ENCODE measurements around the gene TSPAN9.

DNA sequence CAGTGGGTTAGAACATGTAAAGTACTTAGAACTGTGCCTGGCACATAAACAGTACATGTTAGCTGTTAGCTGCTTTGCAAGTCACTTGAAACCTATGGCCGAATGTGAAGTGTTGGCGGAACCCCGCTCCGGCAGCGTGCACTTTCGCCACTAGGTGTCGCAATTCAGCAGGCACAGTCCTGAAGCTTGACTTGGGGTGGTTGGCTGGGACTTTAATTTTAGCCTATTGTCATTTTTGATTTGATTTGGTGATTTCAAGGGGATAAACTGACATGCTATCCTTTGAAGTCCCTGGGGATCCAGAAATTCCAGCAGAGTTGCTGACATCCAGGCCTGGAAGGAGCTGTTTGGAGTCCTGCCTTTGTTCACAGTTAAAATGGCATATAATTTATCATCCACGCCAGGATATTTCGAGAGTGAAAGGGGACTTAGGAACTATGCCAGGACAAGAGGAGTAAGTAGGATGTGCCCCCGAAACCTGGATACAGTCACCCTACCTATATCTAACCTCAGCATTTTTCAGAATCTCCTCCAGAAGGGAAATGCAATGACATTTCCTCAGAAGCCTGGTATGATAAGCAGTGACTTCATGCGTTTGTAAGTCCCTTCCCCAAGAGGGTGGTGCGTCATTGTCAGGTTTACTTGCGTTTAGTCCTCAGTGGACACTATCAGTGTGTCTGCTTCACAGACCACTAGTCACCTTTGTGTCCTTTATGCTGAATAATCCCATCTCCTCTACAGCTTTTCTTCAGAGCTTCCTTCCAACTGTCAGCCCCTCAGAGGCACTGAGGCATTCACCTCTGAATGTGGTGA lies 3.5 kb upstream of the TSPAN9 start:
- TF ChIP-seq, protein P1, sequence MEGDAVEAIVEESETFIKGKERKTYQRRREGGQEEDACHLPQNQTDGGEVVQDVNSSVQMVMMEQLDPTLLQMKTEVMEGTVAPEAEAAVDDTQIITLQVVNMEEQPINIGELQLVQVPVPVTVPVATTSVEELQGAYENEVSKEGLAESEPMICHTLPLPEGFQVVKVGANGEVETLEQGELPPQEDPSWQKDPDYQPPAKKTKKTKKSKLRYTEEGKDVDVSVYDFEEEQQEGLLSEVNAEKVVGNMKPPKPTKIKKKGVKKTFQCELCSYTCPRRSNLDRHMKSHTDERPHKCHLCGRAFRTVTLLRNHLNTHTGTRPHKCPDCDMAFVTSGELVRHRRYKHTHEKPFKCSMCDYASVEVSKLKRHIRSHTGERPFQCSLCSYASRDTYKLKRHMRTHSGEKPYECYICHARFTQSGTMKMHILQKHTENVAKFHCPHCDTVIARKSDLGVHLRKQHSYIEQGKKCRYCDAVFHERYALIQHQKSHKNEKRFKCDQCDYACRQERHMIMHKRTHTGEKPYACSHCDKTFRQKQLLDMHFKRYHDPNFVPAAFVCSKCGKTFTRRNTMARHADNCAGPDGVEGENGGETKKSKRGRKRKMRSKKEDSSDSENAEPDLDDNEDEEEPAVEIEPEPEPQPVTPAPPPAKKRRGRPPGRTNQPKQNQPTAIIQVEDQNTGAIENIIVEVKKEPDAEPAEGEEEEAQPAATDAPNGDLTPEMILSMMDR (IDR thresholded peaks at IDR 0.05; ENCODE audit: insufficient read depth, low read length, poor library complexity, severe bottlenecking): peak; percentile 99
- no peak for TF ChIP-seq EZH2phosphoT487 (conservative IDR thresholded peaks at IDR 0.05; ENCODE audit: low read length)

Data from SU-DHL-6 (cell line).